MM.1S (cell line): Measurements from ENCODE around the gene ULK4.

Experiments
- DNase-seq: peaks from one replicate; pipeline ENCODE4 v3.0.0-alpha.2; 2015
- H2AFZ ChIP-seq: fragments of 300-600 bp; sonication (generic); 2 replicates; pipeline ENCODE4 v1.6.0; 2016; ENCODE audit warnings: antibody characterized with exemption, low read length
- H3F3A ChIP-seq: fragments of 300-600 bp; sonication (generic); 2 replicates; pipeline ENCODE4 v1.6.1; 2016; ENCODE audit warnings: mild to moderate bottlenecking, antibody characterized with exemption, low read length, moderate library complexity, mixed read lengths; ENCODE audit not compliant: insufficient read depth
- H3K27ac ChIP-seq: fragments of 300-600 bp; sonication (generic); 2 replicates; pipeline ENCODE4 v1.5.1; 2016; ENCODE audit warnings: mild to moderate bottlenecking, low read length
- H3K27me3 ChIP-seq: fragments of 300-600 bp; sonication (generic); replicated peaks from 2 replicates; pipeline ENCODE4 v1.6.0; 2016; ENCODE audit warnings: low read length; ENCODE audit not compliant: insufficient read depth
- H3K36me3 ChIP-seq: fragments of 300-600 bp; sonication (generic); replicated peaks from 2 replicates; pipeline ENCODE4 v1.6.1; 2016; ENCODE audit warnings: mild to moderate bottlenecking, low read length, mixed read lengths; ENCODE audit not compliant: insufficient read depth
- H3K4me1 ChIP-seq: fragments of 300-600 bp; sonication (generic); 2 replicates; pipeline ENCODE4 v1.6.1; 2016; ENCODE audit warnings: low read length, mixed read lengths
- H3K4me2 ChIP-seq: fragments of 300-600 bp; sonication (generic); 2 replicates; pipeline ENCODE4 v1.6.0; 2016; ENCODE audit warnings: low read depth, low read length
- H3K4me3 ChIP-seq: fragments of 300-600 bp; sonication (generic); 2 replicates; pipeline ENCODE4 v1.5.1; 2016; ENCODE audit warnings: low read length, mixed read lengths
- H3K79me2 ChIP-seq: fragments of 300-600 bp; sonication (generic); 2 replicates; pipeline ENCODE4 v1.6.1; 2016; ENCODE audit warnings: mixed run types, low read length, mixed read lengths
- H3K9ac ChIP-seq: fragments of 300-600 bp; sonication (generic); 2 replicates; pipeline ENCODE4 v1.6.1; 2016; ENCODE audit warnings: low read length, mixed read lengths
- H3K9me2 ChIP-seq: fragments of 300-600 bp; sonication (generic); replicated peaks from 2 replicates; pipeline ENCODE4 v1.6.1; 2016; ENCODE audit warnings: mild to moderate bottlenecking, low read length, mixed read lengths; ENCODE audit not compliant: insufficient read depth
- H3K9me3 ChIP-seq: fragments of 300-600 bp; sonication (generic); replicated peaks from 2 replicates; pipeline ENCODE4 v1.6.1; 2016; ENCODE audit warnings: mild to moderate bottlenecking, low read length, mixed read lengths; ENCODE audit not compliant: insufficient read depth
- H4K20me1 ChIP-seq: fragments of 300-600 bp; sonication (generic); 2 replicates; pipeline ENCODE4 v1.6.1; 2016; ENCODE audit warnings: mild to moderate bottlenecking, low read length, moderate library complexity, mixed read lengths; ENCODE audit not compliant: insufficient read depth
- EZH2 ChIP-seq: fragments of 300-600 bp; sonication (generic); optimal IDR thresholded peaks from 2 replicates; pipeline ENCODE3; 2017; ENCODE audit warnings: low read depth, mild to moderate bottlenecking, antibody characterized with exemption, low read length, mixed read lengths
- EZH2phosphoT487 ChIP-seq: fragments of 300-600 bp; sonication (generic); IDR thresholded peaks from 2 replicates; pipeline ENCODE4 v1.6.1; 2018; ENCODE audit warnings: antibody characterized with exemption, low read length
- TF ChIP-seq, protein P1 (sequence below): fragments of 300-600 bp; sonication (generic); IDR thresholded peaks from 2 replicates; pipeline ENCODE4 v1.5.1; 2016; ENCODE audit warnings: antibody characterized with exemption, low read length, mixed read lengths

ULK4 gene

GRCh38 chr3:41348401-41348800, 613.5 kb downstream of the ULK4 start:
- no peaks in the 10 kb centered on the region for H3K79me2 ChIP-seq

DNA sequence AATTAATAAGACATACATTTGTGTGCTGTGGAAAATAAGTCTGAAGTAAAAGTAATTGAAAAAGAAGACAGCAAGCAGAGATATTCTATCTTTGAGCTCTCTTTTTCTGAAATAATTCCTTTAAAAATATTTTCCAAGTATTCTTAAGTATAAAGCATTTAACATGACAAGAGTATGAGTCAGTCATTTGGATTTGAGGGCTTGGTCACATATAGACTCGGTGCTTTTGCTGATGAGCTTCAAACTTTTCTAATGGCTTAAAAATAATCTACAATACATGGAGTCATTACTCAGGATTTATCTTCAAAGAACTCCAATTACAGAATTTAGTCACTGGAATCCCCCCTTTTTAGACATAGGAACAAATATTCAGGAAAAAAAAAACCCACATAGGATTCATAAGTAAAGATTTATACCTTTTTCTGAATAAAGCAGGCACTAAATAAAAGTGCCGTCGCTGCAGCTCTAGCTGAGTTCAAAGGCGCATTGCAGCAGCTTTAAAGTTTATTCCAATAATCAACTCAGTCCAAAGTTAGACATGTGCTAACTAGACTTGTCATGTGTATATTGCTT, 615.1 kb downstream of the ULK4 start:
- Histone ChIP-seq H3K9me2 (no peaks in the 10 kb centered on the region), H3K4me2 (no peak overlapping the region), H3K79me2 (no peaks in the 10 kb centered on the region), H3K4me3 (no peak overlapping the region), H3K9me3 (no peaks in the 10 kb centered on the region), H3K4me1 (no peaks in the 10 kb centered on the region), H3K36me3 (no peaks in the 10 kb centered on the region), H2AFZ (no peak overlapping the region), H4K20me1 (no peaks in the 10 kb centered on the region), H3K27me3 (no peaks in the 10 kb centered on the region), H3F3A (no peaks in the 10 kb centered on the region), H3K9ac (no peak overlapping the region), H3K27ac (no peak overlapping the region)
- DNase-seq, result no peak
- TF ChIP-seq EZH2phosphoT487 (no peak), EZH2 (no peak)
- TF ChIP-seq, protein P1, sequence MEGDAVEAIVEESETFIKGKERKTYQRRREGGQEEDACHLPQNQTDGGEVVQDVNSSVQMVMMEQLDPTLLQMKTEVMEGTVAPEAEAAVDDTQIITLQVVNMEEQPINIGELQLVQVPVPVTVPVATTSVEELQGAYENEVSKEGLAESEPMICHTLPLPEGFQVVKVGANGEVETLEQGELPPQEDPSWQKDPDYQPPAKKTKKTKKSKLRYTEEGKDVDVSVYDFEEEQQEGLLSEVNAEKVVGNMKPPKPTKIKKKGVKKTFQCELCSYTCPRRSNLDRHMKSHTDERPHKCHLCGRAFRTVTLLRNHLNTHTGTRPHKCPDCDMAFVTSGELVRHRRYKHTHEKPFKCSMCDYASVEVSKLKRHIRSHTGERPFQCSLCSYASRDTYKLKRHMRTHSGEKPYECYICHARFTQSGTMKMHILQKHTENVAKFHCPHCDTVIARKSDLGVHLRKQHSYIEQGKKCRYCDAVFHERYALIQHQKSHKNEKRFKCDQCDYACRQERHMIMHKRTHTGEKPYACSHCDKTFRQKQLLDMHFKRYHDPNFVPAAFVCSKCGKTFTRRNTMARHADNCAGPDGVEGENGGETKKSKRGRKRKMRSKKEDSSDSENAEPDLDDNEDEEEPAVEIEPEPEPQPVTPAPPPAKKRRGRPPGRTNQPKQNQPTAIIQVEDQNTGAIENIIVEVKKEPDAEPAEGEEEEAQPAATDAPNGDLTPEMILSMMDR, result no peak

More at GRCh38 chr3:41348401-41348800, 613.5 kb downstream of the ULK4 start:
- no peak for DNase-seq
- no peak for TF ChIP-seq EZH2phosphoT487
- TF ChIP-seq, protein P1, result no peak
- Histone ChIP-seq H3K27ac (no peak overlapping the region), H3K4me2 (no peak overlapping the region), H4K20me1 (no peaks in the 10 kb centered on the region), H3K9me2 (no peaks in the 10 kb centered on the region), H2AFZ (no peak overlapping the region), H3K9me3 (no peaks in the 10 kb centered on the region), H3K4me3 (no peak overlapping the region), H3K9ac (no peak overlapping the region), H3F3A (no peaks in the 10 kb centered on the region), H3K36me3 (no peaks in the 10 kb centered on the region), H3K27me3 (no peaks in the 10 kb centered on the region), H3K4me1 (no peaks in the 10 kb centered on the region)

GRCh38 chr3:41345788-41346187, 616.1 kb downstream of the ULK4 start:
- Histone ChIP-seq H3K27ac (no peak overlapping the region), H3K4me2 (no peak overlapping the region), H3K79me2 (no peaks in the 10 kb centered on the region), H3K4me1 (no peaks in the 10 kb centered on the region), H3K4me3 (no peak overlapping the region), H3K9me2 (no peaks in the 10 kb centered on the region), H3F3A (no peaks in the 10 kb centered on the region), H3K27me3 (no peaks in the 10 kb centered on the region), H3K9ac (no peak overlapping the region), H2AFZ (no peak overlapping the region), H4K20me1 (no peaks in the 10 kb centered on the region), H3K36me3 (no peaks in the 10 kb centered on the region), H3K9me3 (no peaks in the 10 kb centered on the region)
- TF ChIP-seq EZH2phosphoT487 (no peak), EZH2 (no peak)
- TF ChIP-seq, protein P1, result no peak
- DNase-seq, result no peak
